HEK293 (cell line): Measurements from ENCODE around the gene RNF4.

Experiments
- ZBTB21 ChIP-seq: fragments of 450-650 bp; formaldehyde crosslinking; IDR thresholded peaks from 2 replicates; pipeline ENCODE4 v1.5.1; 2017; ENCODE audit warnings: missing biosample characterization, missing genetic modification characterization
- ZNF830 ChIP-seq: fragments of 450-650 bp; IDR thresholded peaks from 2 replicates; pipeline ENCODE4 v1.5.0; 2018; ENCODE audit warnings: missing biosample characterization, missing genetic modification characterization, low read depth, mild to moderate bottlenecking, moderate library complexity
- ZSCAN30 ChIP-seq: fragments of 450-650 bp; IDR thresholded peaks from 2 replicates; pipeline ENCODE4 v1.5.1; 2018; ENCODE audit warnings: missing biosample characterization, mild to moderate bottlenecking, missing genetic modification characterization, moderate library complexity

GRCh38 chr4:2497931-2498330 lies 29.0 kb downstream of the RNF4 start:
- TF ChIP-seq ZSCAN30 (tag by site-specific recombination) = no peak
- no peak for TF ChIP-seq ZBTB21
- no peak for TF ChIP-seq ZNF830
